HFF-Myc (cell line): Measurements from ENCODE around the gene POLDIP3.
"Not testable (repeated sequence)": the region's sequence is repeated elsewhere in the genome, so short reads cannot be mapped to it uniquely, and the experiment has no call there.

Experiments
- DNase-seq: peaks from one replicate; pipeline ENCODE4 v3.0.0-alpha.2; 2011; ENCODE audit warnings: low read depth; ENCODE audit errors: extremely low read depth
- H3K4me3 ChIP-seq: replicated peaks from 2 replicates; pipeline ENCODE4 v1.5.1; 2011; ENCODE audit warnings: low read depth, mild to moderate bottlenecking, control low read depth, low read length
- TF ChIP-seq, protein P1 (sequence below): IDR thresholded peaks from 2 replicates; pipeline ENCODE4 v1.5.1; 2012; ENCODE audit warnings: mild to moderate bottlenecking, low read depth, low read length, control low read depth; ENCODE audit errors: missing control alignments

POLDIP3 gene

DNA sequence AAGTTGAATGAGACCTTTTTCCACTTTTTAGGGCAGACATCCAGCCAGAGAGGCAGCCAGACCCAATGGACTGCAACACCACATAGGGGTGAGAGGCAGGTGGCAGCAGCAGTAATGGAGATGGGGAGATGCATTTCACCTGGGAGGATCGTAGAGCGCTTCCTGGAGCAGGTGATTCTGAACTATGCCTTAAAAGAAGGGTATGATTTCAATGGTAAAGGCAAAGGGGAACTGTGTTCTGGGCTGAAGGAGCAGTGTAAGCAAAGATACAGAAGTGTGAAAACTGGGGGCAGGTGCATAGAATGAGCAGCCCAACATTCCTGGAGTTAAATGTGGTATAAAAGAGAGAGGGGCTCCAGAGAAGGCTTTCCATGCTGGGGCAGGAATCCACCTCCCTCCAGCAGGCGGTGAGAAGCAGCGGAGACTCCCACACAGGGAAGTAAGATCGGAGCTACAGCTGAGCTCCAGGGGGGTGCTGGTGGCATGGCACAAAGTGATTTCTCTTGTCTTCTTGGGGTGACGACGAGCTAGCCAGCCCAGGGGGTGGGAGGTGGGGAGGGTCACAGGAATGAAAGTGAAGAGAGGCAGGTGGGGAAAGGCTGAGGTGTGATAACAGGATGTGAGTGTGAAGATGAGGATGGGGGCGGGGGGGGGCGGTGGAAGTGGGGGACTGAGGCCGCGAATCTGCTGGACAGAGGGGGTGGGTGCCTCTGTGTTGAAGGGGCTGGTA, 65.2 kb downstream of the POLDIP3 start:
- TF ChIP-seq, protein P1, sequence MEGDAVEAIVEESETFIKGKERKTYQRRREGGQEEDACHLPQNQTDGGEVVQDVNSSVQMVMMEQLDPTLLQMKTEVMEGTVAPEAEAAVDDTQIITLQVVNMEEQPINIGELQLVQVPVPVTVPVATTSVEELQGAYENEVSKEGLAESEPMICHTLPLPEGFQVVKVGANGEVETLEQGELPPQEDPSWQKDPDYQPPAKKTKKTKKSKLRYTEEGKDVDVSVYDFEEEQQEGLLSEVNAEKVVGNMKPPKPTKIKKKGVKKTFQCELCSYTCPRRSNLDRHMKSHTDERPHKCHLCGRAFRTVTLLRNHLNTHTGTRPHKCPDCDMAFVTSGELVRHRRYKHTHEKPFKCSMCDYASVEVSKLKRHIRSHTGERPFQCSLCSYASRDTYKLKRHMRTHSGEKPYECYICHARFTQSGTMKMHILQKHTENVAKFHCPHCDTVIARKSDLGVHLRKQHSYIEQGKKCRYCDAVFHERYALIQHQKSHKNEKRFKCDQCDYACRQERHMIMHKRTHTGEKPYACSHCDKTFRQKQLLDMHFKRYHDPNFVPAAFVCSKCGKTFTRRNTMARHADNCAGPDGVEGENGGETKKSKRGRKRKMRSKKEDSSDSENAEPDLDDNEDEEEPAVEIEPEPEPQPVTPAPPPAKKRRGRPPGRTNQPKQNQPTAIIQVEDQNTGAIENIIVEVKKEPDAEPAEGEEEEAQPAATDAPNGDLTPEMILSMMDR = no peak
- DNase-seq = no peak

GRCh38 chr22:42548597-42549330, 65.9 kb downstream of the POLDIP3 start:
- no peak overlapping the region for H3K4me3 ChIP-seq
- TF ChIP-seq, protein P1 = no peak
- no peak for DNase-seq

More for the DNA sequence above, 65.2 kb downstream of the POLDIP3 start:
- no peak overlapping the region for H3K4me3 ChIP-seq

GRCh38 chr22:42548126-42548525, 66.6 kb downstream of the POLDIP3 start:
- DNase-seq, H3K4me3 ChIP-seq: not testable (repeated sequence)

DNA sequence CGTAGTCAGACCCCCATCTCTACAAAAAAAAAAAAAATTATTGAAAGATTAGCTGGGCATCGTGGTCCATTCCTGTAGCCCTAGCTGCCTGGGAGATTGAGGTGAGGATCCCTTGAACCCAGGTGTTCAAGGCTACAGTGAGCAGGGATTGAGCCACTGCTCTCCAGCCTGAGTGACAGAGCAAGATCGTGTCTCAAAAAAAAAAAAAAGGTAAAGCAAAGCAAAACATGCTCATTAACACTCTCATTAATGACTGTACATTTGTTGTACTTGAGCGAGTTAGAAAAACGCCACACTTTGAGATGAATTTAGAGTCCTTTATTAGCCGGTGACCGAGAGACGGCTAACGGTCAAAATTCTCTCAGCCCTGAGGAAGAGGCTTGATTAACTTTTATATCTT, 67.1 kb downstream of the POLDIP3 start:
- H3K4me3 ChIP-seq = no peak overlapping the region
- TF ChIP-seq, protein P1 = no peak
- DNase-seq = no peak

GRCh38 chr22:42544686-42545085, 70.0 kb downstream of the POLDIP3 start:
- H3K4me3 ChIP-seq = no peak overlapping the region
- DNase-seq = no peak
- TF ChIP-seq, protein P1 = no peak

GRCh38 chr22:42539236-42539771, 75.4 kb downstream of the POLDIP3 start:
- not testable (repeated sequence) for H3K4me3 ChIP-seq, DNase-seq

GRCh38 chr22:42537199-42537831, 77.4 kb downstream of the POLDIP3 start:
- DNase-seq, H3K4me3 ChIP-seq: not testable (repeated sequence)

- H3K4me3 ChIP-seq, DNase-seq: not testable (repeated sequence)
Observed at GRCh38 chr22:42536634-42537033, 78.0 kb downstream of the POLDIP3 start.
